Endothelial cell (in vitro differentiated cells): ENCODE data around the gene PRRT2. TPM values are rescaled to one million over a fixed set of nuclear protein-coding genes. Genes with fewer than 3 reads are reported as not detected.

ENCODE experiments used
- DNase-seq: peaks from one replicate; pipeline ENCODE4 v3.0.0; 2021; ENCODE audit warnings: low spot score
- H3K27ac Mint-ChIP-seq: one replicate; pipeline ENCODE4 v1.8.0; 2021; ENCODE audit warnings: mixed read lengths, inconsistent platforms; ENCODE audit not compliant: unreplicated experiment
- H3K27me3 Mint-ChIP-seq: one replicate; pipeline ENCODE4 v1.8.0; 2021; ENCODE audit warnings: mild to moderate bottlenecking, moderate library complexity, mixed read lengths, inconsistent platforms; ENCODE audit not compliant: unreplicated experiment
- H3K36me3 Mint-ChIP-seq: one replicate; pipeline ENCODE4 v1.8.0; 2021; ENCODE audit warnings: mild to moderate bottlenecking, low read depth, mixed read lengths, inconsistent platforms; ENCODE audit not compliant: unreplicated experiment
- H3K4me1 Mint-ChIP-seq: one replicate; pipeline ENCODE4 v1.8.0; 2021; ENCODE audit warnings: mild to moderate bottlenecking, mixed read lengths, inconsistent platforms; ENCODE audit not compliant: unreplicated experiment
- H3K4me3 Mint-ChIP-seq: one replicate; pipeline ENCODE4 v1.8.0; 2021; ENCODE audit warnings: mild to moderate bottlenecking, mixed read lengths, inconsistent platforms; ENCODE audit not compliant: unreplicated experiment
- H3K9me3 Mint-ChIP-seq: one replicate; pipeline ENCODE4 v1.8.0; 2021; ENCODE audit warnings: mixed read lengths, inconsistent platforms; ENCODE audit not compliant: unreplicated experiment
- CTCF ChIP-seq: fragments of 200-600 bp; sonication (generic); IDR thresholded peaks from one replicate; pipeline ENCODE4 v1.5.0; 2021; ENCODE audit warnings: antibody characterized with exemption; ENCODE audit not compliant: unreplicated experiment
- total RNA-seq: library from RNA; stranded (reverse); fragmentation: NEBNext Ultra II Directional; extraction: Animal tissue kit (Norgen Biotek cat#: 25700); gene quantifications from one replicate; pipeline ENCODE4 v1.2.1, GENCODE V29; 2021; ENCODE audit not compliant: unreplicated experiment

Gene PRRT2
- total RNA-seq, 1 donor from 2014 or later: 15.0 TPM

DNA sequence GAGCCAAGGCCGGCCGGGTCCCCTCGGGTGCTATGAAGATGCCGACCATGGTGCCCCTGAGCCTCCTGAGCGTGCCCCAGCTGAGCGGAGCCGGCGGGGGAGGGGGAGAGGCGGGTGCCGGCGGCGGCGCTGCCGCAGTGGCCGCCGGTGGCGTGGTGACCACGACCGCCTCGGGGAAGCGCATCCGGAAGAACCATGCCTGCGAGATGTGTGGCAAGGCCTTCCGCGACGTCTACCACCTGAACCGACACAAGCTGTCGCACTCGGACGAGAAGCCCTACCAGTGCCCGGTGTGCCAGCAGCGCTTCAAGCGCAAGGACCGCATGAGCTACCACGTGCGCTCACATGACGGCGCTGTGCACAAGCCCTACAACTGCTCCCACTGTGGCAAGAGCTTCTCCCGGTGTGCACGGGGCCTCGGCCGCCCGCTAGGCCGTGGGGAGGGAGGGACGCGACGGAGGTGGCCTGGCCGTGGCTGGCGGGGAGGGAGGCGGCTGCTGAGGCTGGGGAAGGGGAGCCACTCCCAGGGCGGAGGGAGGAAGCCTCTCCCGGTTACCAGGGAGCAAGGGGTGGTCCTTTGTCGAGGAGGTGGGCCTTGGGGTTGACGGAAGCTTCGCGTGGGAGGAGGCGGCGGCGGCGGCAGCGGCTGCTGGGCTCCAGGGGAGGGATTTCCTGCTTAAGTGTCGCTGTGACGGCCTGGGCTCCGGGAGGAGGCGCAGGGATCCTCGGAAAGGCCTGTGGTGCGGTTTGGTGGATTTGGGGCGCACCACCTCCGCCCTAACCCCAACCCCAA, 4.4 kb upstream of the PRRT2 start:
- H3K4me1 Mint-ChIP-seq: peaks cover 34% of the 10 kb centered on the region

DNA sequence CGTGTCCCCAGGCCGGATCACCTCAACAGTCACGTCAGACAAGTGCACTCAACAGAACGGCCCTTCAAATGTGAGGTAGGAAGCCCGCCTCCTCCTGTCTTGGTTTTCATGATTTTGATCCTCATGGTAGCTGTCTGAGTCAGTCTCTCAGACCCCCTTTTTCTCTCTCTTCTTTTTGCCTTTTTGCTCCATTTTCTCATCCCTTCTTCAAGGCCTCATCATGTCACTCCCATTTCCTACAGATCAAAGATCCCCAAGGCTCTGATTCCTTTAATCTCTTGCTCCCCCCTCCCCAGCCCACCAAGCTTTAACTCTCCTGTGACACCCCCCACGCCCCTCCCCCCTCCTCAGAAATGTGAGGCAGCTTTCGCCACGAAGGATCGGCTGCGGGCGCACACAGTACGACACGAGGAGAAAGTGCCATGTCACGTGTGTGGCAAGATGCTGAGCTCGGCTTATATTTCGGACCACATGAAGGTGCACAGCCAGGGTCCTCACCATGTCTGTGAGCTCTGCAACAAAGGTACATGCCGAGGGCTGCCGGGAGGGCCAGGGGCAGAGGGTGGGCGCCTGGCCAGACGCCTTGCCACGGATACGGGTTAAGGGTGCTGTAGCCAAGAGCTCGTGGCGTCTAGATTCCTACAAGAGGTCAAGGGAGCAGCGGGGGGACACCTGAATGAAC, 3.6 kb upstream of the PRRT2 start:
- no peak for DNase-seq
- TF ChIP-seq CTCF: no peak
- H3K27ac Mint-ChIP-seq: peak overlapping the region; percentile 86
- H3K9me3 Mint-ChIP-seq: no peaks in the 10 kb centered on the region
- peaks cover 41% of the 10 kb centered on the region for H3K4me1 Mint-ChIP-seq
- H3K27me3 Mint-ChIP-seq: peaks cover 36% of the 10 kb centered on the region
- H3K36me3 Mint-ChIP-seq: peaks cover 14% of the 10 kb centered on the region
- H3K4me3 Mint-ChIP-seq: peak overlapping the region; percentile 97

More for the DNA sequence above, 4.4 kb upstream of the PRRT2 start:
- TF ChIP-seq CTCF: peak; percentile 30
- DNase-seq: peak; percentile 79
- H3K4me3 Mint-ChIP-seq: peak overlapping the region; percentile 97
- H3K36me3 Mint-ChIP-seq: peaks cover 14% of the 10 kb centered on the region
- H3K27ac Mint-ChIP-seq: peak overlapping the region; percentile 86
- peaks cover 29% of the 10 kb centered on the region for H3K27me3 Mint-ChIP-seq
- H3K9me3 Mint-ChIP-seq: no peaks in the 10 kb centered on the region

DNA sequence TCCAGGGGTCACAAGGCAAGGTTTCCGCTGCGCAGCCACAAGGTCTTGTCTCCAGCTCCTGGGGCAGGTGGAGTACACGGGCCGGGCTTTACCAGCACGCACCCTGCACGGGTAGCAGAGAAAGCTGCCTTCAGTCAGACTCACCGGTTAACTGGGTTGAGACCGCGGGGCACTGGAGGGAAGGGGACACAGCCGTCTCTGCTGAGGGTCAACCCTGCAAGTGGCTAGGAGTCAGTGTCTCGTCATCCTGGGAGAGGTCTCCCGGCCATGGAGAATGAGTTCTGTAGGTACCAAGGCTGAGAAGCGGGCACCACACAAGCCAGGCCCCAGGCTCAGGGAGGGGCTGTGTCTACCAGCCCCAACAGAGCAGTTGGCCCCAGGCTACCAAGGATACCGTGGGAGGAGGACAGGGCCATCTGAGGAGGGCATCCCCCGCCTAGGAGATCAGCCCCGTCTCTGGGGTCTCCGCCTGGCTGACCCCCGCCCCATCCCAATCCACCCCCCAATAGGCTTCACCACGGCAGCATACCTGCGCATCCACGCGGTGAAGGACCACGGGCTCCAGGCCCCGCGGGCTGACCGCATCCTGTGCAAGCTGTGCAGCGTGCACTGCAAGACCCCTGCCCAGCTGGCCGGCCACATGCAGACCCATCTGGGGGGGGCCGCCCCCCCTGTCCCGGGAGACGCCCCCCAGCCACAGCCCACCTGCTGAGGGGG, 2.8 kb upstream of the PRRT2 start:
- Mint-ChIP-seq H3K9me3 (no peaks in the 10 kb centered on the region), H3K36me3 (peaks cover 13% of the 10 kb centered on the region), H3K27ac (no peak overlapping the region), H3K4me1 (peaks cover 47% of the 10 kb centered on the region), H3K27me3 (peaks cover 36% of the 10 kb centered on the region), H3K4me3 (peak overlapping the region; percentile 97)
- no peak for DNase-seq
- TF ChIP-seq CTCF: no peak

DNA sequence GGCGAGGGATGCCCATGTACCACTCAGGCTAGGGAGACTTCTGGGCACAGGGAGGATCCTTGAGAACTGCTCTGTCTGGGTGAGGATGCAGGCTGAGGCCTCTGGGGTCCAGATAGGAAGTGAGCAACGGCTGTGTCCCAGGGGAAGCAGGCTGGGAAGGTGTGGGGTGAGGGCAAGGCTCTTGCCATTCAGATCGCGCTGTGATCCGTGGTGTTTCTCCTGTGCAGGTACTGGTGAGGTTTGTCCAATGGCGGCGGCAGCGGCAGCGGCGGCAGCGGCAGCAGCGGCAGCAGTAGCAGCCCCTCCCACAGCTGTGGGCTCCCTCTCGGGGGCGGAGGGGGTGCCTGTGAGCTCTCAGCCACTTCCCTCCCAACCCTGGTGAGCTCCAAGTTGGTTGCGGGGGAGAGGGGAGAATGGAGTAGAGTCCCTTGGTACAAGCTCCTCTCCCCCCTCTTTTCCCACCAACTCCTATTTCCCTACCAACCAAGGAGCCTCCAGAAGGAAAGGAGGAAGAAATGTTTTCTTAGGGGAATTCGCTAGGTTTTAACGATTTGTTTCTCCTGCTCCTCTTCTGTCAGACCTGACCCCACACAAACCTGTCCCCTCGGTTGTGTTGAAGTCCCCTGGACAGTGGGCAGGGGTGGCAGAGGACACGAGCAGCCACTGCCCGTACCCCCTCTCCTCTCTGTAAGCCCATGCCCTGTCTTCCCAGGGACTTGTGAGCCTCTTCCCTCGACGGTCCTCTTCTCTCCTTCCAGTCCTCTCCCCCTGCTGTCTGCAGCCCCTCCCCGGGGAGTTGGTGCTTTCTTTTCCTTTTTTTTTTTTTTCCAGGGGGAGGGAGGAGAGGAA, 1.9 kb upstream of the PRRT2 start:
- Mint-ChIP-seq H3K36me3 (peaks cover 9% of the 10 kb centered on the region), H3K27ac (peak overlapping the region; percentile 86), H3K4me3 (peak overlapping the region; percentile 86), H3K4me1 (peaks cover 52% of the 10 kb centered on the region), H3K27me3 (peaks cover 32% of the 10 kb centered on the region), H3K9me3 (no peaks in the 10 kb centered on the region)
- no peak for TF ChIP-seq CTCF
- no peak for DNase-seq
